GM19467 (cell line): Measurements from ENCODE around the gene FCGBP.
"Not testable (repeated sequence)": the region's sequence is repeated elsewhere in the genome, so short reads cannot be mapped to it uniquely, and the experiment has no call there.

Experiments used
- ATAC-seq: cut with Tn5 transposase; IDR thresholded peaks from one replicate; pipeline ENCODE4 v1.9.1; 2021; ENCODE audit warnings: mild to moderate bottlenecking, moderate library complexity; ENCODE audit not compliant: unreplicated experiment

Gene FCGBP

DNA sequence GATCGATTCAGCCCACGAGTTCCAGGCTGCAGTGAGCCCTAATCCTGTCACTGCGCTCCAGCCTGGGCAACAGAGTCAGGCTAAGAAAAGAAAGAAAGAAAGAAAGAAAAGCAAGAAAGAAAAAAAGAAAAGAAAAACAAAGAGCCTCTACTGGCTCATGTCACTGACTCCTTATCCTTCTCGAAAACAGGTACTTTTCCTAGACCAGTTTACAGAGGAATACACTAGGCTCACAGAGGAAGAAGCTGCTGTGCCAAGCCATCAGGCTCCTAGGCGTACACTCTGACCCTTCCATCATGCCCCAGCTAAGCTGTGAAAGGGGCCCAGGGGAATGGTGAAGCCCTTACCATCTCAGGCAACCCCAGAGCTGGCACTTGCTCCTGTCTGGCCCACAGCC is 41.9 kb downstream of the FCGBP start:
- ATAC-seq: not testable (repeated sequence)

DNA sequence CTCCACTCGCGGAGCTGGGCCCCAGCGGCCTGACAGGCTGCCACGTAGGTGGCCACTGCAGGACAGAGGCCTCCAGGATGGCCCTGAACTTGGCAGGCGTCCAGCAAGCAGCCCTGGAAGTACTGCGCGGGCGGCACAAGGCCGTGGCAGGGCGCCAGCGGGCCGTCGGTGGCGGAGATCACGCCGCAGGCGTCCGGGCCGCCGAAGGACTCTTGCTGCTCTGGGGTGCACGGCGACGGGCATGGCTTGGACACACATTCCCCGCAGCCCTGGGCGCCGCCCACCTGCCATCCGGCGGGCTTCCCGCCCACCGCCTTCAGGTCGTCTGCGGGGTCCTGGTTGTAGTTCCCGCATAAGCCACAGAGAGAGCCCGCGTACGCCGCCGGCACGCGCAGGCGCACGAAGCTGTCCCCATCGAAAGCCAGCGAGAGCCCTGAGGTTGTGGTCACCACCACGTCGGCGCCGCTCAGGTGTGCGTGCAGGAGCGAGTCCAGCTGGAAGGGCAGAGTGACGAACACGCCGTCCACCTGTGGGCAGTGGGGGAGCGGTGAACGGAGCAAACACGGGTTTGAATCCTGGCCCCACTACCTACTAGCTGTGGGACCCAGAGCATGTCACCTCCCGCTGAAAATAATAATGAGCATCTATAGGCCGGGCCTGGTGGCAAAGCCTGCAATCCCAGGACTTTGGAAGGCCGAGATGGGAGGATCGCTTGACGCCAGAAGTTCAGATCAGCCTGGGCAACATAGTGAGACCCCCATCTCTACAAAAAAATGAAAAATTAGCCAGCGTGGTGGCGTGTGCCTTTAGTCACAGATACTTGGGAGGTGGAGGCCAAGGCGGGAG is 42.6 kb downstream of the FCGBP start:
- ATAC-seq: not testable (repeated sequence)

DNA sequence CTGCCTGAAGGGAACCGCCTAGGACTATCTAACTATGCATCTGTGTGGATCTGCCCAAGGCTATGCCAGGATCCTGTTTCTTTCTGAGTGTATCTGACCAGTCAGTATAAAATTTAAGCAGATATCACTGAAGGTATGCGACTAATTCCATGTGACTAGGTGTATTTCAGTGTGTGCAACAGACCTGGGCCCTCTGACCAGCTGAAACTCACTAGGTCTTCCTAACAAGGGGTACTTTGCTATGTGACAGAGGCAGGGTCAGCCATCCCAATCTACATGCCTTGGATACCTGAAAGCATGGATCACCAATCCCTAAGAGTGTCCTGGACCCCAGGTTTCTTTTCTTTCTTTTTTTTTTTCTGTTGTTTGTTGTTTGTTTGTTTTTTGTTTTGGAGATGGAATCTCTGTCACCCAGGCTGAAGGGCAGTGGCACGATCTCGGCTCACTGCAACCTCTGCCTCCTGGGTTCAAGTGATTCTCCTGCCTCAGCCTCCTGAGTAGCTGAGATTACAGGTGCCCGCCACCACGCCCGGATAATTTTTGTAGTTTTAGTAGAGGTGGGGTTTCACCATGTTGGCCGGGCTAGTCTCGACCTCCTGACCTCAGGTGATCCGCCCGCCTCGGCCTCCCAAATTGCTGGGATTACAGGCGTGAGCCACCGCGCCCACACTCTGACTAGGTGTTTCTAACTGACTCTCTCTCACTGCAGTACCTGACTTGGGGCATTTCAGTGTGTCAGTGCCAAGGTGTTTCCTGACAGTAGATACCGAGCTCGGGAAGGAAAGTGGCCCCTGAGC is 43.5 kb downstream of the FCGBP start:
- no peak for ATAC-seq

DNA sequence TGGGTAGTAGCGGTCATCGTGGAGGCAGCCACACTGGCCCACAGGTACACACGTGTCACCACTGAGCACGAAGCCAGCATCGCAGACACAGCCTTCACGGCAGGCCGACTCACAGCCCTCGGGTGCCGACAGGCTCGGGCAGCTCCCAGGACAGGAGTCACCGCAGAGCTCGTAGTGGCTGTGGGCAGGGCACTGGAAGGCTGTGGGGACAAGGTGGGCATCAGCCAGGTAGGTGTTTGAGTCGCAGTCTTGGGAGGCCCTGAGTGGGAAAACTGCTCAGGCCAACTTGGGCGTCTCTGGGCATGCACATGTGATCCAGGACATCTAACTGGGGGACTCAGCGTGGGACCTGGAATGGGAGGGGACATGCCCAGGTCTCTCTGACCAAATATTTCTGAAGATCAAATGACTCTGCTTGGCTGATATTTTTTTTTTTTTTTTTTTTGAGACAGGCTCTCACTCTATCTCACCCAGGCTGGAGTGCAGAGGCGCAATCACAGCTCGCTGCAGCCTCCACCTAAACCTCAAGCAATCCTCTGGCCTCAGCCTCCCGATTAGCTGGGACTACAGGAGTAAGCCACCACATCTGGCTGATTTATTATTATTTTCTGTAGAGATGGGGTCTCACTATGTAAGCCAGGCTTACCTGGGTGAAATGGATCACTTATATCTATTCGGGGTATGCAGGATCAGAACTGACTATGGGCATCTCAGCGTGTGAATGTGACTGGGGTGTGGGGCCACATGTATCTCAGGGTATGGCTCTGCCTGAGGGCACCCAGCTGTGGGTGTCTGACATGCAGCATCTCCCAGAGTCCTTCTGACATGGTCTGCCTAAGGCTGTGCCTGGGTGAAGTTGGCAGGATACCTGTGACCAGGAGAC is 44.3 kb downstream of the FCGBP start:
- not testable (repeated sequence) for ATAC-seq

DNA sequence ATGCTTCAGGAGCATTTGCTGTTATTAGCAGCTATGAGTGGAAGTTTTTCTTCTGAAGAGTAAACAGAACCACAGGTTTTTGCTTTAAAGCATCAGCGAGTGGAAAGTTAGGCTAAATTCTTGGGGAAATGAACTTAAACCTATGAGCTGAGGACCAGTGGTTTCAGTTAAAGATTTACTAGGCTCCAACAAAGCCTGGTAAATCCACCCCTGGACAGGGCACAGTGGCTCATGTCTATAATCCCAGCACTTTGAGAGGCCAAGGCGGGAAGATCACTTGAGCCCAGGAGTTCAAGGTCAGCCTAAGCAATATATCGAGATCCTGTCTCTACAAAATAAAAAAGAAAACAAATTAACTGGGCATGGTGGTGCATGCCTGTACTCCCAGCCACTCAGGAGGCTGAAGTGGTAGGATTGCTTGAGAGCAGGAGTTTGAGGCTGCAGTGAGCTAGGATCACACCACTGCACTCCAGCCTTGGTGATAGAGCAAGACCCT is 46.9 kb downstream of the FCGBP start:
- ATAC-seq: not testable (repeated sequence)

DNA sequence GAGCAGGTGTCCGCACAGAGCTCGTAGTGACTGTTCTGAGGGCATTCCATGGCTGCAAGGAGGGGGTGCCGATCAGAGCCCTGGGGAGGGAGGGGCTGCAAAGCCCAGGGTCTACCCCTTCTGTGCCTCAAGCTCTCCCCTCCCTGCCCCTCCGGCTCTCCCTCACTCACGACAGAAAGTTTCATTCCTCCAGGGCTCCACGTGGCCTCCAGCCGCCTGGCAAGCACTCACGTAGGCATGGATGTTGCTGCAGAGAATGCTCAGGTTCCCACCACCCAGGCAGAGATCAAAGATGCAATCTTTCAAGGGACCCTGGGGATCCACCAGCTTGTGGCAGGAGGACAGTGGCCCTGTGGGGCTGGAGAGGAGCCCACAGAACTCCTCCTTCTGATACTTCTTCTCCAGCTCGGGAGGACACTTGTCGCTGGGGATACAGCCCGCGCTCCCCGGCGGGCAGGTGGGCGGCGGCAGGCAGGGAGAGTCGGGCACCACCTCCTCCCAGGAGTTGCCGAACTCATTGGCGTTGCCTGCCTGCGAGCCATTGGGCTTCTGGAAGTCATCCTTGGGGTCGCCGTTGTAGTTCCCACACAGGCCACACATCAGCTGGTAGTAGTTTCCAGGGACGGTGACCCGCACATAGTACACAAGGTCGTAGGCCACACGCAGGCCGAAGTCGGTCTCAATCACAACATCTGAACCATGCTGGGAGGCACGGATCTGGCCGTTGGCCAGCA is 48.4 kb downstream of the FCGBP start:
- ATAC-seq: not testable (repeated sequence)

DNA sequence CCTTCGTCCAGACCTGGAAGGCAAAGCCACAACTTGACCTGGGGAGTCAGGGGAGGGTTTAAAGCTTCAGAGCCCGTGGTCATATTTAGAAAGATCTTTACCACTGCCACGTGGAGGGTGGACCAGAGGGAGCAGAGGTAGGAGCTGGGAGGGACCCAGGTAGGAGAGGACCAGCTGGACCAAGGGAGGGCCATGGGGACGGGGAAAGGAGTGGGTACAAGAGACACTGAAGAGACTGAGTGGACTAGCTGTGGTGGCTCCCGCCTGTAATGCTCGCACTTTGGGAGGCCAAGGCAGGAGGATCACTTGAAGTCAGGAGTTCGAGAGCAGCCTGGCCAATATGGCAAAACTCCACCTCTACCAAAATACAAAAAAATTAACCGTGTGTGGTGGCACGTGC is 49.7 kb downstream of the FCGBP start:
- not testable (repeated sequence) for ATAC-seq
